ENCODE data around the gene FAM20B.

FAM20B gene

GRCh38 chr1:179082333-179082998 lies 56.8 kb downstream of the FAM20B start:
- peak overlapping the region; percentile 88 for H3K4me3 ChIP-seq (ENCODE audit: control insufficient read depth, low read depth, low read length)
- no peak for DNase-seq (ENCODE audit: low read depth)
- no peak for TF ChIP-seq CTCF (IDR thresholded peaks at IDR 0.05; ENCODE audit: control insufficient read depth, insufficient read depth, low read depth, low read length, missing control alignments)

GRCh38 chr1:179082999-179083335 lies 57.3 kb downstream of the FAM20B start:
- TF ChIP-seq CTCF (IDR thresholded peaks at IDR 0.05; ENCODE audit: control insufficient read depth, insufficient read depth, low read depth, low read length, missing control alignments): no peak
- peak overlapping the region; percentile 88 for H3K4me3 ChIP-seq (ENCODE audit: control insufficient read depth, low read depth, low read length)
- DNase-seq (ENCODE audit: low read depth): no peak

- TF ChIP-seq CTCF (IDR thresholded peaks at IDR 0.05; ENCODE audit: control insufficient read depth, insufficient read depth, low read depth, low read length, missing control alignments): no peak
- no peak overlapping the region for H3K4me3 ChIP-seq (ENCODE audit: control insufficient read depth, low read depth, low read length)
- DNase-seq (ENCODE audit: low read depth): no peak
These were observed 57.8 kb downstream of the FAM20B start for GRCh38 chr1:179083533-179083932.

- no peak for DNase-seq (ENCODE audit: low read depth)
- H3K4me3 ChIP-seq (ENCODE audit: control insufficient read depth, low read depth, low read length): no peak overlapping the region
- no peak for TF ChIP-seq CTCF (IDR thresholded peaks at IDR 0.05; ENCODE audit: control insufficient read depth, insufficient read depth, low read depth, low read length, missing control alignments)
These were observed 62.0 kb downstream of the FAM20B start for GRCh38 chr1:179087665-179088064.

GRCh38 chr1:179089827-179090482 lies 64.3 kb downstream of the FAM20B start:
- no peak for TF ChIP-seq CTCF (IDR thresholded peaks at IDR 0.05; ENCODE audit: control insufficient read depth, insufficient read depth, low read depth, low read length, missing control alignments)
- DNase-seq (ENCODE audit: low read depth): no peak
- no peak overlapping the region for H3K4me3 ChIP-seq (ENCODE audit: control insufficient read depth, low read depth, low read length)

- H3K4me3 ChIP-seq (ENCODE audit: control insufficient read depth, low read depth, low read length): no peak overlapping the region
- no peak for DNase-seq (ENCODE audit: low read depth)
- TF ChIP-seq CTCF (IDR thresholded peaks at IDR 0.05; ENCODE audit: control insufficient read depth, insufficient read depth, low read depth, low read length, missing control alignments): peak; percentile 17
These were observed 64.8 kb downstream of the FAM20B start for GRCh38 chr1:179090522-179090921.

Measured in AG09309 (cell line).